Measurements from ENCODE around the gene VEZT.
"Not testable (repeated sequence)": the region's sequence is repeated elsewhere in the genome, so short reads cannot be mapped to it uniquely, and the experiment has no call there.

The VEZT gene

DNA sequence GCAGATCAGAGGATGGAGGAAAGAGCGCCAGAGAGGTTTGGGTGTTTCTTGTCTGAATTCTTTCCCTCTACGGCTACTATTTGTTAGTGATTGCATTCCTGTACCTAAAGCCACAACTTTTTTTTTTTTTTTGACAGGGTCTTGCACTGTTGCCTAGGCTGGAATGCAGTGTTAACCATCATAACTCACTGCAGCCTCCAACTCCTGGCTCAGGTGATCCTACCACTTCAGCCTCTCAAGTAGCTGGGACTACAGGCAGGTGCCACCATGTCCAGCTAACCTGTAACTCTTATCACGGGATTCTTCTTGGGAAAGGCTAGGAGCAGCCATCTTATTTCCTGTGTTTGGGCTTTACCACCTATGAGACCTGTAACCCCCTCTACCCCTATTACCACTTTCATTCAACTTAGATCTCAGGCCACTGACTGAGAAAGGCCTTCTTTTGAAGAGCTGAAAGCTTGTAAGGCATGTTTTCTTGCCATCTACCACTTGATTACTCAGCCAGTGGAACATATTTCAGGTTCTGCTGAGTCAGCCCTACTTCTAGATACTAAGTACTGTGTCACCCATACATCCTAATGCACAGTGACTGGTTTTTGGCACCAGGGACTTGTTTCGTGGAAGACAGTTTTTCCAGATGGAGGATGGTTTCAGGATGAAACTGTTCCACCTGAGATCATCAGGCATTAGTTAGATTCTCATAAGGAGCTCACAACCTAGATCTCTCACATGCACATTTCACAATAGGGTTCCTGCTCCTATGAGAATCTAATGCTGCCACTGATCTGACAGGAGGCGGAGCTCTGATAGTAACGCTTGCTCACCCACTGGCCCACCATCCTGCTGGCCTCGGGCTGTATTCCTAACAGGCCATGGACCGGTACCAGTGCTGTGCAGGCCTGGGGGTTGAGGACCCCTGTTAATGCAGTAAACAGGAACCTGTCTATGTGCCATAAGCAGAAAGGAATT lies 6.9 kb downstream of the VEZT start:
- no peak for DNase-seq (ENCODE audit: low read depth in 1 of 2, low spot score in 1 of 2)

DNA sequence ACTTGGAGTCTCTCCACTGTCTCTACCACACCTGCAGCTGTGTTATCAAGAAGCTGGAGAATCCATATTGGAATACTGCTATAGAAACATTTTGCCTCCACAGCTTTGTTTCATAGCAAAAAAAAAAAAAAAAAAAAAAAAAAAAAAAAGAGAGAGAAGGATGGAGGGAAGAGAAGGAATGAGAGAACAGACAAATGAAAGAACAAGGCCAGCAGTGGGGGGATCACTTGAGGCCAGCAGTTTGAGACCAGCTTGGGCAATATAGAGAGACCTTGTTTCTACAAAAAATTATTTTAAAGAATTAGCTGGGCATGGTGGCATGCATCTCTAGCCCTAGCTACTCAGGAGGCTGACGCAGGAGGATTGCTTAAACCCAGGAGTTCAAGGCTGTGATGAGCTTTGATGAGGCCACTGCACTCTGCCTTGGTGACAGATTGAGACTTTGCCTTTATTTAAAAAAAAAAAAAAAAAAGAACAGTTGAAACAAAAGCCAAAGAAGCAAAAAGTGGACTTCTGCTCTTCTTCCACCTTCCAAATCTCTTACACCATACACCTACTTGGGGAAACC lies 8.1 kb downstream of the VEZT start:
- no peak for DNase-seq (ENCODE audit: low read depth in 1 of 2, low spot score in 1 of 2)

DNA sequence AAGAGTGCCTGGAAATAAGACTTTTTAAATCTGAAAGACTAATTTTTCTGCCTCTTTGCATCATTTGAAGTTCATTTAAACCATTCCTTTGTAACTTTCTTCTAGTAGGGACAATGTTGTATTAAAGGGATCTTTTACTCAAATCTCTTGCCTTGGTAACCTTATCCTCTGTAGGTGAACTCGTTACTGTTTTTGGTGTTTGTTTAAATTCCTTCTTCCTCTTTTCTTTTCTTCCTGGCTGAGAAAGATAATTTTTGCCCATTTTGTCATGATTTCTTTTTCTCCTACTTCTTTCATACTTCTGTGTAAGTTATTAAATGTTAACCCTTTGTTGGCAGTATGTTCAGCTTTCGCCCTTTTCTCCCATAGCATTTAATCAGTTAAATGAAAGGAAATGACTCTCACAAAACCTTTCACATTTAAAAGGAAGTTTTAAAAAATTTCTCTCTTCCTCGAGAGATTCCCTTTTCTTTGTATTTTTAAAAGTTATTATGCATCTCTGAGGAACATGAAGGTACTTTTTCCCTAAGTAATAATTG lies 10.3 kb downstream of the VEZT start:
- DNase-seq (ENCODE audit: low read depth in 1 of 2, low spot score in 1 of 2) = no peak

DNA sequence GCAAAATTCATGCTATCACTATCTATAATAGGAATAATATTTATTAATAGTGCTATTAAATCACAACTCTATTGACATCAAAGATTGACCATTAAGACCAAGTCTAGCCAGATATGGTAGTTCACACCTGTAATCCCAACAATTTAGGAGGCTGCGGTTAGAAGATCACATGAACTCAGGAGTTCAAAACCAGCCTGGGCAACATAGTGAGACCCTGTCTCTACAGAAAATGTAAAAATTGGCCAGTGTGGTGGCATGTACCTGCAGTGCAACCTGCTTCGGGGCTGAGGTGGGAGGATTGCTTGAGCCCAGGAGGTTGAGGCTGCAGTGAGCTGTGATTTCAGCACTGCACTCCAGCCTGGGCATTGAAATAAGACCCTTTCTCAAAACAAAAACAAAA lies 11.0 kb downstream of the VEZT start:
- no peak for DNase-seq (ENCODE audit: low read depth in 1 of 2, low spot score in 1 of 2)

DNA sequence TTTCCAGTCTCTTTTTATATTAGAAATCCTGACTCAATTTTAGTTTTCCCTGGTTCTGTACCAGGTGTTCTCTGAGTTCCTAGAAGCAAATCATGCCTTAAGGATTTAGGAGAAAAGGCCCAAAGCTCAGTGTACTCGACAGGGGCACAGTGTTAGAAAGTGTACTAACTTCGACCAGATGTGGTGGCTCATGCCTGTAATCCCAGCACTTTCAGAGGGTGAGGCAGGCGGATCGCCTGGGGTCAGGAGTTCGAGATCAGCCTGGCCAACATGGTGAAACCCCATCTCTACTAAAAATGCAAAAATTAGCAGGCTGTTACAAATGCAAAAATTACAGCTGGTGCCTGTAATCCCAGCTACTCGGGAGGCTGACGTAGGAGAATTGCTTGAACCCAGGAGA lies 12.0 kb downstream of the VEZT start:
- no peak for DNase-seq (ENCODE audit: low read depth in 1 of 2, low spot score in 1 of 2)

DNA sequence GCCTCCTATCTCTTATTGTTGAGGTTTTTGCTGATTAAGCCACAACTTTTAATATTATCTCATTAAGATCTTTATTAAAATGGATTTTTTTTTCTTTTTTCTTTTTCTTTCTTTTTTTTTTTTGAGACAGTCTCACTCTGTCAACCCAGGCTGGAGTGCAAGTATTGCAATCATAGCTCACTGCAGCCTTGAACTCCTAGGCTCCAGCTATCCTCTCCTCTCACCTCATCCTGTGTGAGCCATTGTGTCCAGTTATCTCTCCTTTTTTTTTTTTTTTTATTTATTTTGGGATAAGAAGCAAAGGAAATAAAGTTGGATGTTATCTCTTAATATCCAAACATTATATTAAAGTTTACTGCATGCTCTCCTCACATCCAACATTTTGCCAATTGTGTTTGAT lies 12.7 kb downstream of the VEZT start:
- DNase-seq (ENCODE audit: low read depth in 1 of 2, low spot score in 1 of 2) = no peak

DNA sequence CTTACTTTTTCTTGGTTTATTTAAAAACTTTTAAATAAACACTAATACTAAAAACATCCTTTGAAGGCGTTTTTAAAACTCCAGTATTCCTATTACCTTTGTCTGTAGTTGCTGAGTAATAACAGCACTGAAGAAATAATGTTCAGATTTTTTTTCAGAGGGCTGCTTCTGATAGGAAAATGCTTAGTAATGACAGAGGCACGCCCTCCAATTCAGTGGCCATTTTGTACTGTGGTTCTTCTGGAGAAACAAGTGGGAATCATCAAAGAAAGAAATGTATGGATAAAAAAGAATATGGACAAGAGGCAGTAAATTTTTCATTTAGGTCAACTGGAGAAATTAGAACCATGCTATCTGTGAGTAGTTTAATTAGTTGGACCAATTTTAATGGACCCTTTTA lies 13.6 kb downstream of the VEZT start:
- no peak for DNase-seq (ENCODE audit: low read depth in 1 of 2, low spot score in 1 of 2)

DNA sequence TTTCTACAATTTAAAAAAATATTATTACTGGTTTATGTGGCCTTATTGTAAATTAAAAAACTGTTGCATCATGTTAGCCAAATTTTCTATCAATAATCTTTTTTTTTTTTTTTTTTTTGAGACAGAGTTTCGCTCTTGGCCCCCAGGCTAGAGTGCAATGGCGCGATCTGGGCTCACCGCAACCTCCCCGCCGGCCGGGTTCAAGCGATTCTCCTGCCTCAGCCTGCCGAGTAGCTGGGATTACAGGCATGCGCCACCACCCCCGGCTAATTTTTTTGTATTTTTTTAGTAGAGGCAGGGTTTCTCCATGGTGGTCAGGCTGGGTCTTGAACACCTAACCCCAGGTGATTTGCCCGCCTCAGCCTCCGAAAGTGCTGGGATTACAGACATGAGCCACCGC lies 16.6 kb downstream of the VEZT start:
- DNase-seq (ENCODE audit: low read depth in 1 of 2, low spot score in 1 of 2) = not testable (repeated sequence)

DNA sequence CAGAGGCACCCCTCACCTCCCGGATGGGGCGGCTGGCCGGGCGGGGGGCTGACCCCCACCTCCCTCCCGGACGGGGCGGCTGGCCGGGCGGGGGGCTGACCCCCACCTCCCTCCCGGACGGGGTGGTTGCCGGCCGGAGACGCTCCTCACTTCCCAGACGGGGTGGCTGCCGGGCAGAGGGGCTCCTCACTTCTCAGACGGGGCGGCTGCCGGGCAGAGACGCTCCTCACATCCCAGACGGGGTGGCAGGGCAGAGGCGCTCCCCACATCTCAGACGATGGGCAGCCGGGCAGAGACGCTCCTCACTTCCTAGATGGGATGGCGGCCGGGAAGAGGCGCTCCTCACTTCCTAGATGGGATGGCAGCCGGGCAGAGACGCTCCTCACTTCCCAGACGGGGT lies 18.0 kb downstream of the VEZT start:
- DNase-seq (ENCODE audit: low read depth in 1 of 2, low spot score in 1 of 2) = not testable (repeated sequence)

DNA sequence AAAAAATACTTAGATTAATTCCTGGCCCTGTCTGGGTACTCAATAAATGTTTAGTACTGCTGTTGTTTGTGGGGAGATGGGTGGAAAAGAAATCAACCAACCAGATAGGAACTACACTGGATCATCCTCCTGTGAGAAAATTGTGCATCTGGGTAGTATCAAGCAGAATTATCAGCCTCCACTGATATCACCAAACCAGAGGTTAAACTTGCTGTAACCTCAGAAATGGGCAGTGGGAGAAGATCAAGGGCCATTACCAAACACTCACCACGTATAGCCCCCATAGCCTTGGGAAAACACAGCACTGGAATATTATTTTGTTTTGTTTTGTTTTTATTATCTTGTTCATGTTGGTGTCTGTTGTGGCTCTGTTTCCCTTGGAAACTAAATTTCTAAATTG lies 19.7 kb downstream of the VEZT start:
- DNase-seq (ENCODE audit: low read depth in 1 of 2, low spot score in 1 of 2) = no peak

DNA sequence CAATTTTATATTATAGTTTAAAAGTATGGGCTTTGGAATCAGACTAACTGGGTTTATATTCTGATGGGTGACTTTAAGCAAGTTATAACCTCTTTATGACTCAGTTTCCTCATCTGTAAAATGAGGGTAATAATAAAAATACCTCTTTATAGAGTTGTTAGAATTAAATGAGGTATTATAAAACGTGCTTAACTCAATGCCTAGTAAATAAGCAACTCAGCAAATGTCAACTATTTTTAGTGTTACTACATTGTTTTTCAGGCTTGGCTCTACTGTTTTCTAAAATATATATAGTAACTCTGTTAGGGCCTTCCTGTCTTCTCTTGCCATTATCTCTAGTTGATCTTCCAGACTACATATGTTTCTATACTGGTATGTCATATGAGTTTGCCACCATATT lies 20.5 kb downstream of the VEZT start:
- DNase-seq (ENCODE audit: low read depth in 1 of 2, low spot score in 1 of 2) = no peak

DNA sequence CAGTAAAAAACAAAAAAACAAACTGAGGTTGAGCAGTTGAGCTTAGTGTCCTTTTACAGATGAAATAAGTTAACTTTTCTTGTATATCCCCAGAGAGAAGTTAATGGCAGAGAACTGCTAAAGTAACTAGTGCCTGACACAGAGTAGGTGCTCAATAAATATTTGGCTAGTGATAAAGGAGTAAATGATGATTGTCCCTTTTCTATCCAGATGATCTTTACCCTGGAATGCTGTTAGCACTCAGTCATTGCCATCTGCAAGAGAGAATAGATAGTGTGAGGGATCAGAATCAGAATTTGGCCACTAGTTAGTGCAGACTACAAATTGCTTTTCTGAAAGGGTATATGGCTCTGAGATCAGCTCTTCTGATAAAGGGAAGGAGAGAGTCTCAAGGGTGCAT lies 21.6 kb downstream of the VEZT start:
- DNase-seq (ENCODE audit: low read depth in 1 of 2, low spot score in 1 of 2) = no peak

DNA sequence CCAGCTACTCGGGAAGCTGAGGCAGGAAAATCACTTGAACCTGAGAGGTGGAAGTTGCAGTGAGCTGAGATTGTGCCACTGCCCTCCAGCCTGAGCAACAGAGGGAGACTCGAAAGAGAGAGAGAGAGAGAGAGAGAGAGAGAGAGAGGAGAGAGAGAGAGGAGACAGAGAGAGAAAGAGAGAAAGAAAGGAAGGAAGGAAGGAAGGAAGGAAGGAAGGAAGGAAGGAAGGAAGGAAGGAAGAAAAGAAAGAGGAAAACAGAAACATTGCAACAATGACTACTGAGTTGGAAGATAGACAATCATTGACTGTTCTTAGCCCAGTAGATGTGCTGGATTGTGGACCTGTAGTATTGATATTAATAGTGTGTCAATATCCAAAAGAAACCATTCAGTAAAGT lies 22.2 kb downstream of the VEZT start:
- DNase-seq (ENCODE audit: low read depth in 1 of 2, low spot score in 1 of 2) = not testable (repeated sequence)

DNA sequence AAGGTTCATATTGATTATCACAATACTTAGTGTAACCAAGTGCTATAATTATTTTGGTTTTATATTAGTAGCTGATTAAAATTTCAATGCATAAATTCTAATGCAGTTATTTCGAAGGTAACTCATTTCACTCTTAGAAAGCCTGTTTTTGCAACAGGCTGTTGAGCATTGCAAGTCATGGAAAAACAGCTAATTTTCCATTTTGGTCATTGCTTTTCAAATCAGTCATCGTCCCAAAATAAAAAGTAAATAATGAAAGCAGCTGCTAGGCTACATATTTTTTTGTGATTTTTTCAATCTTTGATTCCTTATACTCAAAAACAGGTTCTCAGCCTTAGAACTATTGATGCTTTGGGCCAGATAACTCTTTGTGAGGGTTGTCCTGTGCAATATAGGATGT lies 22.9 kb downstream of the VEZT start:
- no peak for DNase-seq (ENCODE audit: low read depth in 1 of 2, low spot score in 1 of 2)

DNA sequence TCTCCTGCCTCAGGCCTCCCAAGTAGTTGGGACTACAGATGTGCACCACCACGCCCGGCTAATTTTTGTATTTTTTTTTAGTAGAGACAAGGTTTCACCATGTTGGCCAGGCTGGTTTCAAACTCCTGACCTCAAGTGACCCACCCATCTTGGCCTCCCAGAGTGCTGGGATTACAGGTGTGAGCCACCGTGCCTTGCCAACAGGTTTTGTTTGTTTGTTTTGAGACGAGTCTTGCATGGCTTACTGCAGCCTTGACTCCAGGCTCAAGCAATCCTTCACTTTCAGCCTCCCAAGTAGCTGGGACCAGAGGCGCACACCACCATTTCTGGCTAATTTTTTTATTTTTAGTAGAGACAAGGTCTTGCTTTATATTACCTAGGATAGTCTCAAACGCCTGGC lies 23.5 kb downstream of the VEZT start:
- not testable (repeated sequence) for DNase-seq (ENCODE audit: low read depth in 1 of 2, low spot score in 1 of 2)

DNA sequence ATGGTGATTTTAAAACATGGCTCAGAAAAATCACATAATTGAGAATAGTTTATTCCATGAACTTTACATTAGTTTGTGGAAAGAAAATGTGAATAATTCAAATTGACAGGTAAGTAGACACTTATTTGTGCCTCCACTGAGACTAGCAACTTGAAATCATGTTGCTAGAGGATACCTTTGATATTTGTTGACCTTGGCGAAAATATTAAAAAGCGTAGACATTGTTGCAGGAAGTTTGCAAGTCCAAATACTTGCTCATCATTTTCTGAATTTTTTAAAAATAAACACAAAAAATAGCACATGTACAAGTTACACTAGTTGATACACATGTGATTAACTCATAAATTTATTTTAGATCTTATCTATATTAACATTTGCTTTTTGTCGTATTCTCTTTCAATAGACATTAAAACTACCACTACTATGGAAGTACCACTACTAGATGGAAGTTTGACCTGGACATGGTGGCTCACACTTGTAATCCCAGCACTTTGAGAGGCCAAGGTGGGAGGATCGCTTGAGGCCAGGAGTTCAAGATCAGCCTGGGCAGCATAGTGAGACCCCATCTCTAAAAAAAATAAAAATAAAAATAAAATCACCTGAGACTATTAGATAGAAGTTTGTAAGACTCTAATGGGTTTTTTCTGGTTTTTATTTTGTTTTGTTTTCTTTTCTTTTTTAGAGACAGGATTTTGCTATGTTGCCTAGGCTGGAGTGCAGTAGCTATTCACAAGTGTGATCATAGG lies 24.3 kb downstream of the VEZT start:
- DNase-seq (ENCODE audit: low read depth in 1 of 2, low spot score in 1 of 2) = no peak

DNA sequence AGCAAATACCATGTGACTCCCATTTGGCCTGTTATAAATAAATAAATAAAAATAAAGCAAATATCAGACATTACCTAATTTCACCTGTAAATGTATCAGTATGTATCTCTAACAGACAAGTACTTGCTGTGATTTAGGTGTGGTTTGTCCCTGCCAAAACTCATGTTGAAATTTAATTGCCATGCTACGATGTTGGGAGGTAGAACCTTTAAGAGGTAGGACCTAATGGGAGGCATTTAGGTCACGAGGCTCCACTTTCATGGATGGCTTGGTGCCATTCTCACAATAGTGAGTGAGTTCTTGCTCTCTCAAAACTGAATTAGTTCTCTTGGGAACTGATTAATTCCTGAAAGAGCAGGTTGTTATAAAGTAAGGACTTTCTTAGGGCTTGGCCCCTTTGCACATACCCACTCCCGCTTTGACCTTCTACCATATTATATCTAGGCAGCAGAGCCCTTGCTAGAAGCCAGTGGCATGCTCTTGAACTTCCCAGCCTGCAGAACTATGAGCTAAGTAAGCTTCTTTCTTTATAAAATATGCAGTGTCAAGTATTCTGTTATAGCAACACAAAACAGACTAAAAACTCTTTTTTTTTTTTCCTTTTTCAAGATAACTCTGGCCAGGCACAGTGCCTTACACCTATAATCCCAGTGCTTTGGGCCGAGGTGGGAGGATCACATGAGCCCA lies 26.0 kb downstream of the VEZT start:
- DNase-seq (ENCODE audit: low read depth in 1 of 2, low spot score in 1 of 2) = no peak

DNA sequence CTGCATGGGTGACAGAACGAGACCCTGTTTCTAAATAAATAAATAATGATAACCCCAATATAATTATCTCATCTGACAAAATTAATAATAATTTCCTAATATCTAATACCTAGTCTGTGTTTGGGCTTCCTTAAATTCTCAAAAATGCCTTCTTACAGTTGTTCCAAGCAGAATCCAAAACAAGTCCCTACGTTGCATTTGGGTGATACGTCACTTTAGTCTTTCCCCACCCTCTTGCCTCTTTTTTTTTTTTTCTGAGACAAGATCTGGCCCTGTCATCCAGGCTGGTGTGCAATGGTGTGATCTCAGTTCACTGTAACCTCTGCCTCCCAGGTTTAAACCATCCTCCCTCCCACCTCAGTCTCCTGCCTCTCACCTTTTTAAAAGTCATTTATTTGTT lies 26.7 kb downstream of the VEZT start:
- no peak for DNase-seq (ENCODE audit: low read depth in 1 of 2, low spot score in 1 of 2)

DNA sequence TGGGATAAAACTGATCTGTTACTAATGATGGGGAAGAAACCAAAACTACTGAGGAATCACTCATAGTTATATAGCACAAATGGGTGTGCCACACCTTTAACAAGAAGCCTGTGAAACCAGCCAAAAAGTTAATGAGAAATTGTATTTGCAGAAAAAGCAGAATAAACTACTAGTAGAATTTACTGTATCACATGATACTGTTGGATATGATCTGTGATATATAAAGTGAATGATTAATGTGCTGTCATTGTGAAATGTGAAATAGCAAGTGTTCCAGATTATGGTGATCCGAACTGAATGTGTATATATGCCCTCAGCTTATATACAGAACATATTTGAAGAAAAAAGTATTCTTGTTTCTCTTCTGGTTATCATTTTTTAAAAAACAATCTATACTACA lies 30.5 kb downstream of the VEZT start:
- no peak for DNase-seq (ENCODE audit: low read depth in 1 of 2, low spot score in 1 of 2)

DNA sequence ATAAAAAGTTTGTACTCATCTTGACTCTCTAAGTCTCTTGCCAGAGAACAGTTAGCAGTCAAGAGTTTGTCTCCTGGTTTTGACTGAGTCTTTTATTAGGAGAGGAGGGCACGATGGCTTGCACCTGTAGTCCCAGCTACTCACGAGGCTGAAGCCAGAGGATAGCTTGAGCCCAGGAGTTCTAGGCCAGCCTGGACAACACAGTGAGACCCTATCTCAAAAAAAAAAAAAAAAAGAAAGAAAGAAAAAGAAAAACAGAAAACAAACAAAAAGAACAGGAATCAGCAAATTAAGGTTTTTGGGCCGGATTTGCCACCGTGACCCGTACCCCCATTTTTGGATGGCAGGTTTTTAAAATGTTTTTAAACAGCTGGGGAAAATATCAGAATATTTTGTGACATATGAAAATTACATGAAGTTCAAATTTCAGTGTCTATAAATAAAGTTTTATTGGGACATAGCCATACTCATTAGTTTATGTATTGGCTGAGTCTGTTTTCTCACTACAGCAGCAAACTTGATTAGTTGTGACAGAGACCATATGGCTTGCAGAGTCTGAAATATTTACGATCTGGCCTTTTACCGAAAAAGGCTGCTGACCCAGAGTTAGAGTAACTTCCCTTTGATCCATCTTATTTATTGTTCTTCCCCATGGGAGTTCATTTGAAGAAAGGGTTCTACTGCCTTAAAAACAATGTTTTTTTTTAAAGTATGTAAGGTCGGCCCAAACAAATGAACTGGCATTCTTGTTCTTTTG lies 31.2 kb downstream of the VEZT start:
- DNase-seq (ENCODE audit: low read depth in 1 of 2, low spot score in 1 of 2) = no peak

DNA sequence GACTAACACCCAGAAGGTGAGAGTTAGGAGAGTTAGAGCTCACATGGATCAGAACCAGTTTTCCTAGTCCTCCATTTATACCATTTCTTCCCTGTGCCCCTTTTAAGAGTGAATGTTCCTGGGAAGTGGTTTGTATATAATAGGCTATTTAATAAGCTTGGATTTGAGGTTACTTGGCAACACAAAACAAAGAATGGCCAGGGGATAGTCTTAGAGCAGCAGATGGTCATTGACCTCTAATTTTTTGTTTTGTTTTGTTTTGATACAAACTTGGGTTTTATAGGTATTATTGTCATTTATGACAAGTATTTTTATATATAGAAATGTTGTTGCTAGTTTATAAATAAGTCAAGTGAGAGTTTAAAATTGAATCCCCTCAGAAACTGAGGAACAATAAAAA lies 35.8 kb downstream of the VEZT start:
- DNase-seq (ENCODE audit: low read depth in 1 of 2, low spot score in 1 of 2) = no peak

All from stimulated activated CD4-positive, alpha-beta T cell treated with anti-CD3 and anti-CD28 coated beads, Interleukin-15, amount 100 ng/mL, for 1 hour (primary cell).